Measurements from ENCODE around the gene CLCN7. TPM values are rescaled to one million over a fixed set of nuclear protein-coding genes. Genes with fewer than 3 reads are reported as not detected.
A peak's percentile ranks its signal among the peaks of the same experiment; 100 is the strongest.
"Not testable (repeated sequence)": the region's sequence is repeated elsewhere in the genome, so short reads cannot be mapped to it uniquely, and the experiment has no call there.

The CLCN7 gene
- total and polyA plus RNA-seq, 2 of the 13 experiments (the other 11 are each of a cell fraction or from before 2014, with no cell fraction given): 24.6 to 25.1 TPM

GRCh38 chr16:1441391-1441829 lies 33.4 kb downstream of the CLCN7 start (continued):
- TF ChIP-seq ZNF691 (CRISPR knock-in tag; IDR thresholded peaks at IDR 0.05; ENCODE audit: borderline replicate concordance, low read depth) (no peak), ZNF362 (CRISPR knock-in tag; IDR thresholded peaks at IDR 0.05; ENCODE audit: borderline replicate concordance) (0 out of 2 replicates have a peak, but pooled peaks have one; percentile 37), KLF6 (CRISPR knock-in tag; IDR thresholded peaks at IDR 0.05) (no peak), GABPB1 (CRISPR knock-in tag; IDR thresholded peaks at IDR 0.05) (0 out of 2 replicates have a peak, but pooled peaks have one; percentile 26), GATAD1 (CRISPR knock-in tag; IDR thresholded peaks at IDR 0.05) (0 out of 2 replicates have a peak, but pooled peaks have one; percentile 16), SAP130 (CRISPR knock-in tag; IDR thresholded peaks at IDR 0.05; ENCODE audit: low read depth) (peak; percentile 22; the same call in 1 of the 2 replicates), ZNF572 (CRISPR knock-in tag; IDR thresholded peaks at IDR 0.05) (0 out of 2 replicates have a peak, but pooled peaks have one; percentile 10)

- H2AFZ ChIP-seq (ENCODE audit: low read length); ATAC-seq; DNase-seq (ENCODE audit: low spot score); H3K79me2 ChIP-seq (ENCODE audit: insufficient read depth, low read length); H3K36me3 ChIP-seq (replicated peaks in 1 of 2; ENCODE audit: control insufficient read depth in 1 of 2, insufficient read depth in 2 of 2, low read length in 2 of 2); H3K27ac ChIP-seq (ENCODE audit: extremely low read length, insufficient read depth, low read length); H4K20me1 ChIP-seq (ENCODE audit: insufficient read depth, low read length); FAIRE-seq; intact Hi-C loops (cut with micrococcal nuclease; ENCODE audit: unreplicated experiment); H3K9me3 ChIP-seq (ENCODE audit: low read length); BruUV-seq (replicated peaks); in situ Hi-C loops (cut with HindIII; ENCODE audit: extremely low pct_ligation_motif_present, low pct_unique_long_range_greater_than_20kb); CTCF ChIA-PET (ENCODE audit: low intra/inter-chr PET ratio, low total read pairs); H3K9ac ChIP-seq (ENCODE audit: insufficient read depth, low read depth, low read length): not testable (repeated sequence)
- Histone ChIP-seq H3K27me3 (ENCODE audit: control insufficient read depth in 1 of 2, insufficient read depth in 2 of 2, low read length in 2 of 2) (peaks cover 6 to 22% of the 10 kb centered on the region in 2 experiments; a peak in 4 of 5 replicates), H3K4me3 (replicated peaks in 1 of 3; ENCODE audit: insufficient read depth in 1 of 3, low read depth in 2 of 3, low read length in 3 of 3) (peak overlapping the region in 1 of 3 experiments; percentile 65; a peak in 2 of 6 replicates), H3K4me1 (ENCODE audit: insufficient read depth, low read length) (peaks cover 59% of the 10 kb centered on the region), H3K4me2 (ENCODE audit: low read depth, low read length) (peak overlapping the region; percentile 75)
- POLR2A ChIA-PET: interaction anchor here (2.6 kb wide), 1 partner anchor 19 kb away, joined by 19 read pairs; the partner anchor contains the start of gene UQCC4
- 62% methylated on average over 4 of the region's 4 CpGs for WGBS (ENCODE audit: low lambda C conversion rate)
- TF ChIP-seq ZBTB40 (IDR thresholded peaks at IDR 0.05) (peak; percentile 97), ZBTB40 (CRISPR knock-in tag; IDR thresholded peaks at IDR 0.05) (peak; percentile 100), FOSL1 (CRISPR knock-in tag; IDR thresholded peaks at IDR 0.05; ENCODE audit: borderline replicate concordance) (0 out of 2 replicates have a peak, but pooled peaks have one; percentile 34), FOSL2 (CRISPR knock-in tag; IDR thresholded peaks at IDR 0.05) (peak; percentile 78), GATAD1 (CRISPR knock-in tag; IDR thresholded peaks at IDR 0.05) (0 out of 2 replicates have a peak, but pooled peaks have one; percentile 19)
These were observed 35.1 kb downstream of the CLCN7 start for GRCh38 chr16:1439699-1440074.
